ENCODE measurements around the gene CRTC3. TPM values are rescaled to one million over a fixed set of nuclear protein-coding genes. Genes with fewer than 3 reads are reported as not detected.

The CRTC3 gene
- total RNA-seq, 1 donor from 2014 or later, result 33.3 TPM

- H3K27me3 Mint-ChIP-seq (ENCODE audit: low read depth), result no peaks in the 10 kb centered on the region
- no peak for DNase-seq (ENCODE audit: low read depth, low spot score)
- H3K4me3 Mint-ChIP-seq, result no peak overlapping the region
- peaks cover 3% of the 10 kb centered on the region for H3K36me3 Mint-ChIP-seq (ENCODE audit: low read depth)
- no peaks in the 10 kb centered on the region for H3K9me3 Mint-ChIP-seq
- TF ChIP-seq, protein P1, sequence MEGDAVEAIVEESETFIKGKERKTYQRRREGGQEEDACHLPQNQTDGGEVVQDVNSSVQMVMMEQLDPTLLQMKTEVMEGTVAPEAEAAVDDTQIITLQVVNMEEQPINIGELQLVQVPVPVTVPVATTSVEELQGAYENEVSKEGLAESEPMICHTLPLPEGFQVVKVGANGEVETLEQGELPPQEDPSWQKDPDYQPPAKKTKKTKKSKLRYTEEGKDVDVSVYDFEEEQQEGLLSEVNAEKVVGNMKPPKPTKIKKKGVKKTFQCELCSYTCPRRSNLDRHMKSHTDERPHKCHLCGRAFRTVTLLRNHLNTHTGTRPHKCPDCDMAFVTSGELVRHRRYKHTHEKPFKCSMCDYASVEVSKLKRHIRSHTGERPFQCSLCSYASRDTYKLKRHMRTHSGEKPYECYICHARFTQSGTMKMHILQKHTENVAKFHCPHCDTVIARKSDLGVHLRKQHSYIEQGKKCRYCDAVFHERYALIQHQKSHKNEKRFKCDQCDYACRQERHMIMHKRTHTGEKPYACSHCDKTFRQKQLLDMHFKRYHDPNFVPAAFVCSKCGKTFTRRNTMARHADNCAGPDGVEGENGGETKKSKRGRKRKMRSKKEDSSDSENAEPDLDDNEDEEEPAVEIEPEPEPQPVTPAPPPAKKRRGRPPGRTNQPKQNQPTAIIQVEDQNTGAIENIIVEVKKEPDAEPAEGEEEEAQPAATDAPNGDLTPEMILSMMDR (conservative IDR thresholded peaks at IDR 0.05), result no peak
- peaks cover 30% of the 10 kb centered on the region for H3K4me1 Mint-ChIP-seq
- H3K27ac Mint-ChIP-seq (ENCODE audit: unreplicated experiment), result no peak overlapping the region
Measured at GRCh38 chr15:90586948-90587347, 57.2 kb downstream of the CRTC3 start.

GRCh38 chr15:90588427-90588826 is 58.7 kb downstream of the CRTC3 start:
- Mint-ChIP-seq H3K36me3 (ENCODE audit: low read depth) (peaks cover 3% of the 10 kb centered on the region), H3K27ac (ENCODE audit: unreplicated experiment) (peak overlapping the region; percentile 38)

GRCh38 chr15:90591524-90591923 is 61.8 kb downstream of the CRTC3 start:
- Mint-ChIP-seq H3K9me3 (no peaks in the 10 kb centered on the region), H3K27ac (ENCODE audit: unreplicated experiment) (no peak overlapping the region), H3K36me3 (ENCODE audit: low read depth) (peaks cover 3% of the 10 kb centered on the region)

More at GRCh38 chr15:90588427-90588826, 58.7 kb downstream of the CRTC3 start:
- Mint-ChIP-seq H3K27me3 (ENCODE audit: low read depth) (no peaks in the 10 kb centered on the region), H3K9me3 (no peaks in the 10 kb centered on the region), H3K4me1 (peaks cover 18% of the 10 kb centered on the region), H3K4me3 (no peak overlapping the region)
- no peak for DNase-seq (ENCODE audit: low read depth, low spot score)
- TF ChIP-seq, protein P1 (conservative IDR thresholded peaks at IDR 0.05), result no peak

DNA sequence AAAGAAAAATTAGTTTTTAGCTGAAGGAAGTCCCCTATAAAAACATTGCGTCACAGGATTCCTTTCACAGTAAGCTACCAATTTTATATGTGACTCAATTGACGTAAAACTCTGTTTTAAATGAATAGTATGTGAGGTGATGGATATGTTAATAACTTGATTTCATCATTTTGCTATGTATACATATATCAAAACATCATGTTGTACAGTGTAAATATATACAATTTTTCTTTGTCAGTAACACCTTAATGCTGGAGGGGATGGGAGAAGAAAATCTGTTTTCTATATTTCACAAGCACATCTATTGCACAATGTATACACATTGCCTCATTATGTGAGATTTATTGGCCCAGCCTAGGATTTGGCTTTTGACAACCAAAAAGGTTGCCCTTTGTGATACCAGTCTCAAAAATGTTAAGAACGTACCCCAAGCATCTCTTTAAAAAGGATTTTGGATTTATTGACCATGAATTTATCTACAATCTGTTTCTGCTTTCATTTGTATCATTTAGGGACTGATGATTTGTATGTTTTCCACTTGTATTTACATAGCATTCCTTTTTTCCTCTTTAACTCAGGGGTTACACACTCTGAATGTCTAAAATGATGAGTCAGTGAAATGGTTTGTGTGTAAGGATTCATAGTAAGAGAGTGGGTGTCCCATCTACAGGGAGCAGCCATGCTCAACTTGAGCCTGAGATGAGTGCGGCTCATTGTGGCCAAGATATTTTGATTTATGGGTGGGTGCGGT is 62.6 kb downstream of the CRTC3 start:
- Mint-ChIP-seq H3K4me3 (no peak overlapping the region), H3K27ac (ENCODE audit: unreplicated experiment) (no peak overlapping the region), H3K9me3 (no peaks in the 10 kb centered on the region), H3K27me3 (ENCODE audit: low read depth) (no peaks in the 10 kb centered on the region), H3K4me1 (peaks cover 11% of the 10 kb centered on the region), H3K36me3 (ENCODE audit: low read depth) (peaks cover 3% of the 10 kb centered on the region)
- DNase-seq (ENCODE audit: low read depth, low spot score), result no peak
- TF ChIP-seq, protein P1 (conservative IDR thresholded peaks at IDR 0.05), result no peak

More at GRCh38 chr15:90591524-90591923, 61.8 kb downstream of the CRTC3 start:
- Mint-ChIP-seq H3K27me3 (ENCODE audit: low read depth) (no peaks in the 10 kb centered on the region), H3K4me3 (no peak overlapping the region), H3K4me1 (peaks cover 11% of the 10 kb centered on the region)
- DNase-seq (ENCODE audit: low read depth, low spot score), result no peak
- TF ChIP-seq, protein P1 (conservative IDR thresholded peaks at IDR 0.05), result no peak

GRCh38 chr15:90593499-90594158 is 63.9 kb downstream of the CRTC3 start:
- H3K4me3 Mint-ChIP-seq, result no peak overlapping the region
- H3K27ac Mint-ChIP-seq (ENCODE audit: unreplicated experiment), result no peak overlapping the region
- no peaks in the 10 kb centered on the region for H3K9me3 Mint-ChIP-seq
- TF ChIP-seq, protein P1 (conservative IDR thresholded peaks at IDR 0.05), result no peak
- H3K27me3 Mint-ChIP-seq (ENCODE audit: low read depth), result no peaks in the 10 kb centered on the region
- H3K36me3 Mint-ChIP-seq (ENCODE audit: low read depth), result peaks cover 3% of the 10 kb centered on the region
- peaks cover 7% of the 10 kb centered on the region for H3K4me1 Mint-ChIP-seq
- no peak for DNase-seq (ENCODE audit: low read depth, low spot score)

Data from neural crest cell (in vitro differentiated cells).